ENCODE results near the gene TMEM253.

Gene TMEM253

GRCh38 chr14:21073921-21074320 is 26.9 kb upstream of the TMEM253 start:
- DNase-seq (ENCODE audit: extremely low spot score): no peak
- ChIA-PET CTCF (interaction anchor here (0.9 to 6.6 kb wide), 5 partner anchors 12 to 59 kb away, joined by 4 to 80 read pairs (median 17); no protein-coding TSS in a partner anchor), POLR2A (no interaction called here)
- no peak for TF ChIP-seq CTCF (IDR thresholded peaks at IDR 0.05; ENCODE audit: control extremely low read depth, extremely low read depth, low read depth, missing control alignments)

- CTCF ChIA-PET: interaction anchor here (1.1 to 6.6 kb wide), 5 partner anchors 9 to 60 kb away, joined by 3 to 80 read pairs (median 17); no protein-coding TSS in a partner anchor
- no peak for TF ChIP-seq CTCF (IDR thresholded peaks at IDR 0.05; ENCODE audit: control extremely low read depth, extremely low read depth, low read depth, missing control alignments)
- no peak for DNase-seq (ENCODE audit: extremely low spot score)
- POLR2A ChIA-PET: no interaction called here
Measured at GRCh38 chr14:21074398-21075272, 26.2 kb upstream of the TMEM253 start.

- DNase-seq (ENCODE audit: extremely low spot score): no peak
- ChIA-PET CTCF (interaction anchor here (1.1 to 6.6 kb wide), 3 partner anchors 10 to 28 kb away, joined by 3 to 80 read pairs (median 17); no protein-coding TSS in a partner anchor), POLR2A (no interaction called here)
- no peak for TF ChIP-seq CTCF (IDR thresholded peaks at IDR 0.05; ENCODE audit: control extremely low read depth, extremely low read depth, low read depth, missing control alignments)
Measured at GRCh38 chr14:21075719-21076437, 25.0 kb upstream of the TMEM253 start.

- no peak for TF ChIP-seq CTCF (IDR thresholded peaks at IDR 0.05; ENCODE audit: control extremely low read depth, extremely low read depth, low read depth, missing control alignments)
- CTCF ChIA-PET: interaction anchor here (1.4 to 8.1 kb wide), 4 partner anchors 10 to 63 kb away, joined by 4 to 64 read pairs (median 7); no protein-coding TSS in a partner anchor
- POLR2A ChIA-PET: no interaction called here
- no peak for DNase-seq (ENCODE audit: extremely low spot score)
Measured at GRCh38 chr14:21077672-21078071, 23.2 kb upstream of the TMEM253 start.

- no peak for TF ChIP-seq CTCF (IDR thresholded peaks at IDR 0.05; ENCODE audit: control extremely low read depth, extremely low read depth, low read depth, missing control alignments)
- ChIA-PET POLR2A (no interaction called here), CTCF (interaction anchor here (1.5 to 8.1 kb wide), 4 partner anchors 10 to 64 kb away, joined by 7 to 64 read pairs (median 7); no protein-coding TSS in a partner anchor)
- no peak for DNase-seq (ENCODE audit: extremely low spot score)
Measured at GRCh38 chr14:21078287-21078686, 22.6 kb upstream of the TMEM253 start.

GRCh38 chr14:21078726-21079125 is 22.1 kb upstream of the TMEM253 start:
- POLR2A ChIA-PET: no interaction called here

More at GRCh38 chr14:21078726-21079125, 22.1 kb upstream of the TMEM253 start:
- CTCF ChIA-PET: interaction anchor here (1.5 to 8.1 kb wide), 4 partner anchors 11 to 64 kb away, joined by 7 to 64 read pairs (median 7); no protein-coding TSS in a partner anchor
- no peak for TF ChIP-seq CTCF (IDR thresholded peaks at IDR 0.05; ENCODE audit: control extremely low read depth, extremely low read depth, low read depth, missing control alignments)
- DNase-seq (ENCODE audit: extremely low spot score): no peak

Measured in GM10248 (cell line).